Osteoblast (primary cell): Measurements from ENCODE around the gene SH2B2. TPM values are rescaled to one million over a fixed set of nuclear protein-coding genes. Genes with fewer than 3 reads are reported as not detected.

Experiments used
- DNase-seq: peaks from one replicate; pipeline ENCODE4 v3.0.0; 2011; ENCODE audit warnings: low spot score, mixed read lengths; ENCODE audit not compliant: insufficient read length; ENCODE audit errors: missing footprints
- H2AFZ ChIP-seq: 2 replicates; pipeline ENCODE4 v1.6.0; 2011; ENCODE audit warnings: mild to moderate bottlenecking, low read length
- H3K27ac ChIP-seq: 2 replicates; pipeline ENCODE4 v1.5.1; 2011; ENCODE audit warnings: mild to moderate bottlenecking, low read depth, low read length, moderate library complexity
- H3K27me3 ChIP-seq: 2 replicates; pipeline ENCODE4 v1.6.0; 2012; ENCODE audit warnings: mild to moderate bottlenecking, control low read depth, inconsistent platforms, low read length, moderate library complexity; ENCODE audit not compliant: insufficient read depth
- H3K36me3 ChIP-seq: 2 replicates; pipeline ENCODE4 v1.5.1; 2011; ENCODE audit warnings: mild to moderate bottlenecking, low read length, control low read depth, moderate library complexity; ENCODE audit not compliant: insufficient read depth
- H3K4me1 ChIP-seq: 2 replicates; pipeline ENCODE4 v1.5.1; 2011; ENCODE audit warnings: mild to moderate bottlenecking, low read length, control low read depth, moderate library complexity; ENCODE audit not compliant: insufficient read depth
- H3K4me2 ChIP-seq: 2 replicates; pipeline ENCODE4 v1.6.0; 2011; ENCODE audit warnings: mild to moderate bottlenecking, low read length; ENCODE audit not compliant: insufficient read depth
- H3K4me3 ChIP-seq: fragments of 200-600 bp; sonication (generic); 3 replicates; pipeline ENCODE4 v1.5.1; 2012; ENCODE audit warnings: mild to moderate bottlenecking, low read length, inconsistent platforms; ENCODE audit not compliant: insufficient read depth
- H3K79me2 ChIP-seq: 2 replicates; pipeline ENCODE4 v1.6.0; 2012; ENCODE audit warnings: mild to moderate bottlenecking, low read length, control low read depth, inconsistent platforms; ENCODE audit not compliant: insufficient read depth
- H3K9me3 ChIP-seq: 2 replicates; pipeline ENCODE4 v1.5.1; 2011; ENCODE audit warnings: low read depth, low read length, control low read depth
- H4K20me1 ChIP-seq: 2 replicates; pipeline ENCODE4 v1.6.0; 2012; ENCODE audit warnings: mild to moderate bottlenecking, low read length, control low read depth; ENCODE audit not compliant: insufficient read depth
- CTCF ChIP-seq: IDR thresholded peaks from 2 replicates; pipeline ENCODE4 v1.5.1; 2011; ENCODE audit warnings: mild to moderate bottlenecking, low read depth, low read length, moderate library complexity; ENCODE audit errors: extremely low read depth
- total RNA-seq: library from RNA; depleted of rRNA; stranded (reverse); fragments of >200 nt; gene quantifications from 2 replicates; pipeline ENCODE4 v1.2.3, GENCODE V29; 2012

The SH2B2 gene
- total RNA-seq, 1 donor = 2.2 TPM

GRCh38 chr7:102292813-102293798 is 6.4 kb downstream of the SH2B2 start:
- no peak for TF ChIP-seq CTCF
- Histone ChIP-seq H3K27ac (no peak overlapping the region), H4K20me1 (peaks cover 12% of the 10 kb centered on the region), H3K4me3 (no peak overlapping the region), H3K4me1 (no peaks in the 10 kb centered on the region), H3K9me3 (no peaks in the 10 kb centered on the region), H3K27me3 (no peaks in the 10 kb centered on the region), H3K4me2 (no peak overlapping the region), H3K36me3 (no peaks in the 10 kb centered on the region), H3K79me2 (no peaks in the 10 kb centered on the region), H2AFZ (no peak overlapping the region)
- DNase-seq = peak; percentile 82

GRCh38 chr7:102294589-102294988 is 7.9 kb downstream of the SH2B2 start:
- Histone ChIP-seq H4K20me1 (peaks cover 11% of the 10 kb centered on the region), H3K27ac (no peak overlapping the region), H3K36me3 (no peaks in the 10 kb centered on the region), H3K4me2 (no peak overlapping the region), H3K79me2 (no peaks in the 10 kb centered on the region), H3K4me1 (no peaks in the 10 kb centered on the region), H3K9me3 (no peaks in the 10 kb centered on the region), H3K4me3 (no peak overlapping the region), H3K27me3 (no peaks in the 10 kb centered on the region), H2AFZ (no peak overlapping the region)
- DNase-seq = peak; percentile 63
- no peak for TF ChIP-seq CTCF

GRCh38 chr7:102295346-102296178 is 8.9 kb downstream of the SH2B2 start:
- no peaks in the 10 kb centered on the region for H3K36me3 ChIP-seq
- DNase-seq = no peak
- H3K27me3 ChIP-seq = no peaks in the 10 kb centered on the region
- H3K4me2 ChIP-seq = no peak overlapping the region
- H3K9me3 ChIP-seq = no peaks in the 10 kb centered on the region
- no peaks in the 10 kb centered on the region for H3K79me2 ChIP-seq
- no peaks in the 10 kb centered on the region for H3K4me1 ChIP-seq
- H4K20me1 ChIP-seq = peaks cover 10% of the 10 kb centered on the region
- H3K4me3 ChIP-seq = no peak overlapping the region
- no peak overlapping the region for H3K27ac ChIP-seq
- H2AFZ ChIP-seq = no peak overlapping the region
- no peak for TF ChIP-seq CTCF

GRCh38 chr7:102296179-102296438 is 9.4 kb downstream of the SH2B2 start:
- H3K4me1 ChIP-seq = no peaks in the 10 kb centered on the region
- H3K27ac ChIP-seq = no peak overlapping the region
- no peak overlapping the region for H3K4me2 ChIP-seq
- H3K79me2 ChIP-seq = no peaks in the 10 kb centered on the region
- no peaks in the 10 kb centered on the region for H3K27me3 ChIP-seq
- no peak overlapping the region for H2AFZ ChIP-seq
- H3K36me3 ChIP-seq = no peaks in the 10 kb centered on the region
- no peak for DNase-seq
- peaks cover 5% of the 10 kb centered on the region for H4K20me1 ChIP-seq
- H3K9me3 ChIP-seq = no peaks in the 10 kb centered on the region
- TF ChIP-seq CTCF = no peak
- no peak overlapping the region for H3K4me3 ChIP-seq
